Activated B cell treated with CpG ODN at 0.5 μM for 24 hours (primary cell): ENCODE results near the gene ZNF41. TPM values are rescaled to one million over a fixed set of nuclear protein-coding genes. Genes with fewer than 3 reads are reported as not detected.
"Not testable (repeated sequence)": the region's sequence is repeated elsewhere in the genome, so short reads cannot be mapped to it uniquely, and the experiment has no call there.

Experiments
- ATAC-seq: fragments of 200-7000 bp; cut with Tn5 transposase; one replicate; pipeline ENCODE4 v1.10.0; 2021; ENCODE audit warnings: low read depth, mild to moderate bottlenecking, moderate library complexity
- CTCF ChIA-PET: fragments of 350-600 bp; sonication (Branson Sonifier 250); formaldehyde crosslinking; loops from one replicate; lab custom pipeline; 2021; ENCODE audit warnings: antibody characterized with exemption; lab: Charles Lee
- POLR2A ChIA-PET: fragments of 350-600 bp; sonication (Branson Sonifier 250); formaldehyde crosslinking; loops from one replicate; lab custom pipeline; 2021; ENCODE audit warnings: antibody characterized with exemption; lab: Charles Lee
- DNase-seq: peaks from one replicate; pipeline ENCODE4 v3.0.0; 2022
- H3K27ac Mint-ChIP-seq: one replicate; pipeline ENCODE4 v1.8.0; 2020; ENCODE audit warnings: mixed read lengths
- H3K27me3 Mint-ChIP-seq: one replicate; pipeline ENCODE4 v1.8.0; 2021; ENCODE audit warnings: mixed read lengths
- H3K36me3 Mint-ChIP-seq: one replicate; pipeline ENCODE4 v1.8.0; 2021; ENCODE audit warnings: low read depth, mixed read lengths
- H3K4me1 Mint-ChIP-seq: one replicate; pipeline ENCODE4 v1.8.0; 2021; ENCODE audit warnings: mixed read lengths
- H3K4me3 Mint-ChIP-seq: one replicate; pipeline ENCODE4 v1.8.0; 2020; ENCODE audit warnings: mild to moderate bottlenecking, mixed read lengths
- H3K9me3 Mint-ChIP-seq: one replicate; pipeline ENCODE4 v1.8.0; 2020; ENCODE audit warnings: mixed read lengths
- CTCF ChIP-seq: fragments of 200-600 bp; IDR thresholded peaks from one replicate; pipeline ENCODE4 v1.8.0; 2022; ENCODE audit warnings: antibody characterized with exemption, mild to moderate bottlenecking
- intact Hi-C: fragments of 100-400 bp; cut with micrococcal nuclease; formaldehyde crosslinking; loops from one replicate; pipeline ENCODE4 v1.15.1; 2024
- total RNA-seq: library from RNA; stranded (reverse); gene quantifications from 2 replicates; pipeline ENCODE4 v1.2.3, GENCODE V29; 2022

Gene ZNF41
- total RNA-seq, 1 donor from 2014 or later, result 19.2 TPM

GRCh38 chrX:47500554-47500953 is 17.5 kb upstream of the ZNF41 start:
- intact Hi-C loops, result no loop called here
- Mint-ChIP-seq H3K36me3 (no peaks in the 10 kb centered on the region), H3K4me3 (no peak overlapping the region), H3K4me1 (peaks cover 10% of the 10 kb centered on the region), H3K27ac (no peak overlapping the region), H3K27me3 (no peaks in the 10 kb centered on the region), H3K9me3 (no peaks in the 10 kb centered on the region)
- DNase-seq, result no peak
- ChIA-PET CTCF (interaction anchor here (0.9 kb wide), 1 partner anchor 23 kb away, joined by 3 read pairs; no protein-coding TSS in a partner anchor), POLR2A (no interaction called here)
- no peak for TF ChIP-seq CTCF
- ATAC-seq, result no peak

- intact Hi-C loops, result no loop called here
- POLR2A ChIA-PET, result interaction anchor here (1.0 kb wide), 1 partner anchor 24 kb away, joined by 3 read pairs; no protein-coding TSS in a partner anchor
- CTCF ChIA-PET, result no interaction called here
- no peak for ATAC-seq
- Mint-ChIP-seq H3K36me3 (no peaks in the 10 kb centered on the region), H3K9me3 (peaks cover 2% of the 10 kb centered on the region), H3K4me3 (no peak overlapping the region), H3K27me3 (no peaks in the 10 kb centered on the region), H3K4me1 (peaks cover 10% of the 10 kb centered on the region), H3K27ac (no peak overlapping the region)
- no peak for TF ChIP-seq CTCF
- no peak for DNase-seq
Observed at GRCh38 chrX:47499293-47499692, 16.3 kb upstream of the ZNF41 start.

- Mint-ChIP-seq H3K27me3 (no peaks in the 10 kb centered on the region), H3K36me3 (no peaks in the 10 kb centered on the region), H3K4me3 (no peak overlapping the region), H3K4me1 (peaks cover 10% of the 10 kb centered on the region), H3K9me3 (peaks cover 2% of the 10 kb centered on the region), H3K27ac (no peak overlapping the region)
- ATAC-seq (no peak), DNase-seq (no peak)
- POLR2A ChIA-PET, result interaction anchor here (1.0 kb wide), 1 partner anchor 25 kb away, joined by 3 read pairs; no protein-coding TSS in a partner anchor
- TF ChIP-seq CTCF, result no peak
- CTCF ChIA-PET, result no interaction called here
- intact Hi-C loops, result no loop called here
Observed at GRCh38 chrX:47498411-47498810, 15.4 kb upstream of the ZNF41 start.

GRCh38 chrX:47497271-47497888 is 14.4 kb upstream of the ZNF41 start:
- POLR2A ChIA-PET, result interaction anchor here (0.7 kb wide), 1 partner anchor 26 kb away, joined by 4 read pairs; no protein-coding TSS in a partner anchor
- H3K4me3 Mint-ChIP-seq, result no peak overlapping the region
- H3K9me3 Mint-ChIP-seq, result peaks cover 2% of the 10 kb centered on the region
- no peaks in the 10 kb centered on the region for H3K27me3 Mint-ChIP-seq
- no peak overlapping the region for H3K27ac Mint-ChIP-seq
- TF ChIP-seq CTCF, result no peak
- no peak for DNase-seq
- H3K36me3 Mint-ChIP-seq, result no peaks in the 10 kb centered on the region
- CTCF ChIA-PET, result interaction anchor here (0.7 to 3.4 kb wide), 5 partner anchors 14 to 147 kb away, joined by 3 to 28 read pairs (median 3); no protein-coding TSS in a partner anchor
- intact Hi-C loops, result loop anchor here (1.0 kb wide), 1 partner anchor 26 kb away; no protein-coding TSS in a partner anchor
- ATAC-seq, result no peak
- peaks cover 13% of the 10 kb centered on the region for H3K4me1 Mint-ChIP-seq

GRCh38 chrX:47492133-47492532 is 9.1 kb upstream of the ZNF41 start:
- H3K36me3 Mint-ChIP-seq, ATAC-seq, CTCF ChIA-PET, H3K27ac Mint-ChIP-seq, H3K9me3 Mint-ChIP-seq, intact Hi-C loops, H3K4me3 Mint-ChIP-seq, DNase-seq, H3K27me3 Mint-ChIP-seq: not testable (repeated sequence)
- POLR2A ChIA-PET, result interaction anchor here (0.6 kb wide), 2 partner anchors 18 to 124 kb away, joined by 3 to 4 read pairs; no protein-coding TSS in a partner anchor
- H3K4me1 Mint-ChIP-seq, result peaks cover 16% of the 10 kb centered on the region
